ENCODE results near the gene FN3KRP. TPM values are rescaled to one million over a fixed set of nuclear protein-coding genes. Genes with fewer than 3 reads are reported as not detected.

The FN3KRP gene
- total and polyA plus RNA-seq, 2 of the 13 experiments (the other 11 are each of a cell fraction or from before 2014, with no cell fraction given), result 22.4 to 28.2 TPM

GRCh38 chr17:82713071-82713723 is 3.3 kb upstream of the FN3KRP start (continued):
- no peak for TF ChIP-seq HNF1A (IDR thresholded peaks at IDR 0.05; ENCODE audit: low read depth)
- TF ChIP-seq HNF1A (CRISPR knock-in tag; IDR thresholded peaks at IDR 0.05; ENCODE audit: borderline replicate concordance), result no peak
- TF ChIP-seq U2AF2 (IDR thresholded peaks at IDR 0.05; ENCODE audit: low read depth, low read length), result no peak
- peak; percentile 52; the same call in 1 of the 2 replicates for TF ChIP-seq ZBTB4 (CRISPR knock-in tag; IDR thresholded peaks at IDR 0.05; ENCODE audit: borderline replicate concordance)
- no peak for TF ChIP-seq E2F2 (CRISPR knock-in tag; IDR thresholded peaks at IDR 0.05; ENCODE audit: borderline replicate concordance)
- TF ChIP-seq HOXA3 (CRISPR knock-in tag; IDR thresholded peaks at IDR 0.05), result peak; percentile 30; the same call in 1 of the 2 replicates
- TF ChIP-seq TBP (CRISPR knock-in tag; IDR thresholded peaks at IDR 0.05), result no peak
- no peak for TF ChIP-seq ZNF292 (CRISPR knock-in tag; IDR thresholded peaks at IDR 0.05; ENCODE audit: borderline replicate concordance, low read depth)
- TF ChIP-seq CTCF (CRISPR knock-in tag; IDR thresholded peaks at IDR 0.05), result peak; percentile 24; the same call in 1 of the 2 replicates
- 0 out of 2 replicates have a peak, but pooled peaks have one; percentile 57 for TF ChIP-seq DNMT1 (CRISPR knock-in tag; IDR thresholded peaks at IDR 0.05)
- TF ChIP-seq AHR (CRISPR knock-in tag; IDR thresholded peaks at IDR 0.05), result no peak
- no peak for TF ChIP-seq SSRP1 (CRISPR knock-in tag; IDR thresholded peaks at IDR 0.05)
- no peak for TF ChIP-seq PITX1 (CRISPR knock-in tag; IDR thresholded peaks at IDR 0.05)
- TF ChIP-seq KDM2A (CRISPR knock-in tag; IDR thresholded peaks at IDR 0.05; ENCODE audit: borderline replicate concordance, low read depth), result no peak
- TF ChIP-seq STAG1 (CRISPR knock-in tag; IDR thresholded peaks at IDR 0.05), result peak; percentile 19; the same call in 1 of the 2 replicates
- no peak for TF ChIP-seq RXRB (CRISPR knock-in tag; IDR thresholded peaks at IDR 0.05; ENCODE audit: borderline replicate concordance)
